GM21390 (cell line): ENCODE data around the gene RAB5B.
A peak's percentile ranks its signal among the peaks of the same experiment; 100 is the strongest.
"Not testable (repeated sequence)": the region's sequence is repeated elsewhere in the genome, so short reads cannot be mapped to it uniquely, and the experiment has no call there.

Experiments used
- ATAC-seq: cut with Tn5 transposase; IDR thresholded peaks from one replicate; pipeline ENCODE4 v1.9.1; 2021; ENCODE audit not compliant: unreplicated experiment

RAB5B gene

DNA sequence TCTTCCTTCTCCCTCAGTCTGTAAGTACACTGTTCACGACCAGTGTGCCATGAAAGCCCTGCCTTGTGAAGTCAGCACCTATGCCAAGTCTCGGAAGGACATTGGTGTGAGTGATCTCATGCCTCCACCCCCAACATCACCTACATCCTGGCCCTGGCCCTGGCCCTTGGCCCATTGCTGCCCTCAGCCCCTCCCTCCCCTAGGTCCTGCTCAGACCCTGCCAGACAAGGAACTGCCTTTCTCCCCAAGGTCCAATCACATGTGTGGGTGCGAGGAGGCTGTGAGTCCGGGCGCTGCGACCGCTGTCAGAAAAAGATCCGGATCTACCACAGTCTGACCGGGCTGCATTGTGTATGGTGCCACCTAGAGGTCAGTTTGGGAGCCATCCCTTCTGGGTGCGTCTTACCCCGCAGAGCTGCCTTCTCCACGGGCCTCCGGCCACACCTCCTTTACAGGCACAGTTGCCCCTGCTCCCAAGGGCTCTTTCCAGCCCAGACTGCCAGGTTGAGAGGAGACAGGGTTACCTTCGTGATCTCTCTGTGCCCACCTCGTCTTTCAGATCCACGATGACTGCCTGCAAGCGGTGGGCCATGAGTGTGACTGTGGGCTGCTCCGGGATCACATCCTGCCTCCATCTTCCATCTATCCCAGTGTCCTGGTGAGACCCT is 33.7 kb upstream of the RAB5B start:
- peak; percentile 95 for ATAC-seq

DNA sequence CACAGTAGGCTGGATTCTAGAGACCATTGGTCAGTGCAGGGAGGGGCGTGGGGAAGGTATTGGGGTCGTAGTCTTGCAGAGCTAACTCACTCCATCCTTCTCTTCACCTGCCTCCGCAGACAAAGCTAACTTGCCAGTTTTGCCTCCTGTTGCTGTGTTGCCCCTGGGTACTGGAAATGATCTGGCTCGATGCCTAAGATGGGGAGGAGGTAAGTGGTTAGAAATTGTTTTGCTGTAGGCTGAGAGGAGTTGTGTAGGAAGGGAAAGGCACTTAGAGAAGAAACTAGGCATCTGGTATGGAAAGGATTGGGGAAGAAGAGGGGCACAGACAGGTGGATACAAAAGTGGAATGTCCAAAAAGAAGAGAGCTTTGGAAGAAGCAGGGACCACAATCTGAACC is 31.8 kb upstream of the RAB5B start:
- ATAC-seq, result no peak

DNA sequence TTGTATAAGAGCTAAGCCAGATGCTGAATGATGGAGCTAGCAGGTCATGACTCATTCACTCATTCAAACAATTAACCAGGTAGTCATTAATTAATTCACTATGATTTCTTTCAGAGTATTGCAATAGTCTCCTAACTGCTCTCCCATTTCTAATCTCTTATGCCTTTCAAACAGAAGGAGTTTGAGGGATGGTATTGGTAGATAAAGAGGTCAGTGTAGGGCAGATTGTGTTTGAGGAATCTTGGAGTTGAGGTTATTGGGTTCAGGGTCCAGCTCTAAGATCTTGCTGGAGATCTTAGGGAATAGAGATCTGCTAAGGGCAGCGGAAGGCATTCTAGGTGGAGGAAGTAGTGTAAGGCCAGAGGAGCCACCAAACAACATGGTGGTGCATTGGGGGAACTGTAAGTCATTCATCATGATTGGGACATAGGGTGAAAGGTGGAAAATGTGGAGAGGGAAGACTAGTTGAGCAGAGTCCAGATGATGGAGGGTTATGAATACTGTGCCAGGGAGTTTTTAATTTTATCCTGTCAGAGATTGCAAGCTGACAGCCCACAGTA is 31.2 kb upstream of the RAB5B start:
- no peak for ATAC-seq

DNA sequence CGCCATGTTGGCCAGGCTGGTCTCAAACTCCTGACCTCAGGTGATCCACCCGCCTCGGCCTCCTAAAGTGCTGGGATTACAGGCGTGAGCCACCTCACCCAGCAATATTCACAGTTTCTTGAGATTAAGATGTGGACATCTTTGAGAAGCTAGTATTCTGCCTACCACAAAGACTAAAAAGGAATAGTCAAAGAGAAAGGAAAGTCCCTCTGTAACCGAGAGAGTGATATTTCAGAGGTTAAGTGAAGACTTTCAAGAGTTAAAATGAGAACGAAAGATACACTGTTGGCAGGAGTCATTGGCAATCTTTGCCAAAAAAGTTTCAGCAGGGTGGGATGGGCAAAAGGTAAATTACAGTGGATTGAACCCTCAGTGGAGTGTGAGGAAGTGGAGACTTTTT is 27.3 kb upstream of the RAB5B start:
- no peak for ATAC-seq

DNA sequence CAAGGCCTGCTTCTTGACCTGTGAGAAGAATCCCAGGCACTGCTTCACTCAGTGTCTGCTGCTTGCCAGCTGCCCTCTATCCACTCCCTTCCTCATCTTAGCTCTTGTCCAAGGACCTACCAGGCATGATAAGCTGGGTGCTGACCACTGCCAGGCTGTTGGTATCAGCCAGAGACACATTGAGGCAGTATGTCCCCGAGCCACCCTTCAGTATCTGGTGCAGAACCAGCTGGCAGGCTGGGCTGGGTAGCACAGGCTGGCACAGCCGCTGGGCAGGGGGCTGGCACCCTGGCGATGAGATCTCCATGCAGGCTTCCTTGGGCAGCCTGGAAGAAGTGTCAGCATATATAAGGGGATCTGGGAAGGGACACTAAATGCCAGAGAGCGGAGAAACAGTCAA is 18.5 kb upstream of the RAB5B start:
- no peak for ATAC-seq

DNA sequence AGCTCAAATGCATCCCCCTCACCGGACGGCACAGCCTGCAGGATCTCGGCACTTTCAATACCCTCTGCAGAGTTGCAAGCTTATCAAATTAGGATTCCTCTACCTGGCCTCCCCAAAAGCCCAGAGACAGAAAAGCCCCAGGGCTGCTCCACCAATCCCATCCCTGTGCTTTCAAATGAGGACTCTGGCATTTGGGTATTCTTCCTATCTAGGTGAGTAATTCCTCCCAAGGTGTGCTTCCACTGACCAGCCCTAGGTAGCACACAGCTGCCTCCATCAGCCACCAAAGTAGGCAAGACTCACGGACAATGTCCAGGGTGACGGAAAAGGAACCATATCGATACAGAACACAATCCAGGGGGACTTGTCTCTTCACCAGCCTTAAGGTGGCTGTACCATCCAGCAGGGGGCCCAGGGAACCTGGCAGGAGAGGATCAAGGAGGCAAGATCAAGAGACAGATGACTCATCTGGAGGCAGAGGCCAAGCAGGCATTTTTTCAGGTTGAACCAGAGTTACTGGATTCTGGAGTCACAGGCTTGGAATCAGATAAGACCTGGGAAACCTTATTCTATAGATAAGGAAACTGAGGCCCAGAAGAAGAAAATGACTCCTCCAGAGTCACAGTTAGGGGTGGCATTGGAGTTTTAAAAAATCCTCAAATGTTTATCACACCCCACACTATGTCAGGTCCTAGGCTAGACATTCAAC is 17.9 kb upstream of the RAB5B start:
- no peak for ATAC-seq

DNA sequence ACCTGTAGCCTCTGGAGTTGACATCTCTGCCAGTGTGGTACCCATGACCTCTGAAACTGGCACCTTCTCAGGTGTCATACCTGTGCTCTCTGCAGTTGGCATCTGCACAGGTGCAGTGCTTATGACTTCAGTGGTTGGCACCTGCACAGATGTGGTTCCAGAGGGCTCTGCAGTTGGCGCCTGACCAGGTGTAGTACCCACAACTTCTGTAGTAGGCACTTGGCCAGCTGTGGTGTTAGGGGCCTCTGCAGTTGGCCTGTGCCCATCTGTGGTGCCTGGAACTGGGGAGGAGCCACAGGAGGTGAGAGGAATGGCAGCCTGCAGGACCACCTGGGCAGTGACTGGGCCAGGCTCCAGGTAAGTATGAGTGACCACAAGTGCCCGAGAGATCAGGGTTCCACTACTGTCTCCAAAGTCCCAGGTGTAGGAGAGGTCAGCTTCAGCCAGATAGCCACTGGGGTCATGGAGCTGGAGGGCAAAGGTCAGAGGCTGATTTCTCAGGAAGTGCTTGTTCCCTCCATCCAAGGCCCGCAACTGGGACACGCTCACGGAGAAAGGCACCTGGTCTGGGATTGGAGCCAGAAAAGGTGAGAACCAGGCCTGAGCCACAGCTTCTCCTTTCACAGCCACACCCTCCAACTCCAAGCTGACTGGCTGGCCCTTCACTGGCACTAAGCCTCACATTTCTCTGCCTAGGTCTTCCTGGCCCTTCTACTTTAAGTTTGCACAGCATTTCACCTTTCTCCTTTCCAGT is 16.6 kb upstream of the RAB5B start:
- no peak for ATAC-seq

DNA sequence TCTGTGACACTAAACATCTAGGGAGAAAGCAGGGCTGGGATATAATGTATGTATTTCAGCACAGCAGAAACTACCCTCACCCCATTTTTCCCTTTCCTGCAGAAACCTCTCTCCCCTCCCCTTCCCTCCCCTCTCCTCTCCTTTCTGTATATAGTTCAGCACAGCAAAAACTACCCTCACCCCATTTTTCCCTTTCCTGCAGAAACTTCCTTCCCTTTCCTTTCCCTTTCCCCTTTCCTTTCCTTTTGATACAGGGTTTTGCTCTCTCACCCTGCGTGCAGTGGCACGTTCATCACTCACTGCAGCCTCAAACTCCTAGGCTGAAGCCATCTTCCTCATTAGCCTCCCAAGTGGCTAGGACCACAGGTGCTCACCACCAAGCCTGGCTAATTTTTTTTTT is 10.1 kb upstream of the RAB5B start:
- no peak for ATAC-seq

DNA sequence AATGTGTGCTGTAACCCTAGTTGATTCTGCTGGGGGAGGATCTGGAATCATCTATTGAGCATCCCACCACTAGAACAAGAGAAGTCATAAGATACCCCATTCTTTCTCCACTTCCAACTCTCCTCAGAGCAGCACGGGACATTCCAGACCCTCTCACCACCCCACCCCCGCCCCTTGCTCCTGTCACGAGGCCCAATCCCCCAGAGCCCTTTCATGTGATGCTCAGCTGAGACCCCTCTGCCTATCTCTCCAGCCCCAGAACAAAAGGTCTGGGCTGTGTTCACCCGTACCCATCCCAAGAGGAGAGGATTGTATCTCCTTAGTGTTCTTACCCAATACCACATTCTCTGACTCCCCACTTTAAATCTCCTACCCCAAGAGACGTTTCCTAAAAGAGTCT is 8.6 kb upstream of the RAB5B start:
- no peak for ATAC-seq

DNA sequence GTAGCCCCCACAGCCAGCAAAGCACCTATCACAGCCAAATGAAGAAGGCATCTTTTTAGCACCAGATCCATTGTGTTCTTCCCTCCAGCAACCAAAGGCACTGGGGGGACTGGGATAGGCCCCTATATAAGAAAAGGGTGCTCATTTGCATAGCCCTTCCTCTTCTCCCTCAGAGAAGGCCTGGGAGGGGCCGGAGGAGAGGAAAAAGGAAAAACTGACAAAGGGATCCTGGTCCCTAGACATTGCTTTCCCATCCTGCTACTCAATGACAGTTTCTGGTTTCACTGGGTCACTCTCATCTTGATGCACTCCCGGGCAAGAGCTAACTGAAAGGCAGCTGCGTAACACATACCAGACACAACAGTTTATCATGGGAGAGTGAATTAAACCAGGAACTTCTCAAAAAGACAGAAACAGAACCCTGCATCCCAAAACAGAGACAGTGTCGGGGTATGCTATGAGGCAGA is 7.9 kb upstream of the RAB5B start, which contains the start of gene PMEL:
Gene PMEL (minus strand): TSS at position 102 of the 467 bp plus-strand sequence. CDS start 31 bp downstream, at position 71.
- ATAC-seq, result peak; percentile 19

DNA sequence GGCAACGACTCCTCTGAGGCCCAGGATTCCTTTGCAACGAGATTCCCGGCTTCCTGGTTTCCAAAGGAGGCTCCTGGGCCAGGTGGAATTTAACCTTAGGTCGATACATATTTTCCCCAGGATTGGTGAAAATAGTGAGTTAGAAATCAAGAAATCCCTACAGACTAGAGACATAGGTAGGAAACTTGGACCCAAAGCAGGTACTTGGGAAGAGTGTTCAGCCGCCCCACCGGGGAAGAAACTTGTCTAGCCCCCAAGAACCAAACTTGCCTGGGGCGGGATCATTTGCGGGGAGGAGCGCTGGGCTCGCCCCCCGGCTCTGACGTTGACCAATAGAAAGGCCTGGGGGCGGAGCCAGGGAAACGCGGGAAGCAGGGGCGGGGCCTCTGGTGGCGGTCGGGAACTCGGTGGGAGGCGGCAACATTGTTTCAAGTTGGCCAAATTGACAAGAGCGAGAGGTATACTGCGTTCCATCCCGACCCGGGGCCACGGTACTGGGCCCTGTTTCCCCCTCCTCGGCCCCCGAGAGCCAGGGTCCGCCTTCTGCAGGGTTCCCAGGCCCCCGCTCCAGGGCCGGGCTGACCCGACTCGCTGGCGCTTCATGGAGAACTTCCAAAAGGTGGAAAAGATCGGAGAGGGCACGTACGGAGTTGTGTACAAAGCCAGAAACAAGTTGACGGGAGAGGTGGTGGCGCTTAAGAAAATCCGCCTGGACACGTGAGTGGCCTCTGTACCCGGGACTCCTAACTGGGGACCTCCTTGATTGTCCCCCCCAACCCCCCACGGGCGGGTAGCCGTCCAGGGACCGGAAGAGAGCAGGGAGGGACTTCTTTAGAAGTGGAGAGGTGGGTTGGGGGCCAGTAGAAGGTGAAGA is 7.2 kb upstream of the RAB5B start, which contains the start of gene CDK2:
Gene CDK2 (plus strand): TSS at position 423 of the 874 bp plus-strand sequence. CDS start 179 bp downstream, at position 602.
- peak; percentile 91 for ATAC-seq

DNA sequence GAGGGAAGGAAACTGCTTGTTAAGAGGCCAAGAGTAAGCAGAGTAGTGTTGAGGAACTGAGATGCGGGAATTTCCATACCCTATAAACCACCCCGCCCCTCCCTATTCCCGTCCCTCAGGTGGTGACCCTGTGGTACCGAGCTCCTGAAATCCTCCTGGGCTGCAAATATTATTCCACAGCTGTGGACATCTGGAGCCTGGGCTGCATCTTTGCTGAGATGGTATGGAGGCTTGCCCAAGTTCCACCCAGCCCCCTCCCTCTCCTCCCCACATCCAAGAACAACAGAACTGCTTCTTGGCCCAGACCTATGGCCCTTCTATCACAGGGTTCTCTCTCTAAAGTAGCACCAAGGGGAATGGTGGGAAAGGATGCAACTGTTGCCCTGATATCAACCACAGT is 4.5 kb upstream of the RAB5B start:
- ATAC-seq, result no peak

DNA sequence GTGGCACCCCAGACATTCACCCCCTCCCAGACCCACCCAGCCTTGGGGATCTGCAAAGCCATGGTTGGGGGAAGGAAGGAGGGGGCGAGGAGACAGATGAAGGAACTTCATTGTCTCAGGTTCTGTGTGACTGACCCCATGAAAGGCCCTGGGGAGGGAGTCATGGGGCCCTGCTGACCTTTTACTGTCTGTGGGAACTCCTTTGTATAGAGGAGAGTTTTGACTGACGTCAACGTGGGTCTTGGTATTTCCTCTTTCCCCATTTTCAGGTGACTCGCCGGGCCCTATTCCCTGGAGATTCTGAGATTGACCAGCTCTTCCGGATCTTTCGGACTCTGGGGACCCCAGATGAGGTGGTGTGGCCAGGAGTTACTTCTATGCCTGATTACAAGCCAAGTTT is 3.1 kb upstream of the RAB5B start:
- ATAC-seq, result no peak

DNA sequence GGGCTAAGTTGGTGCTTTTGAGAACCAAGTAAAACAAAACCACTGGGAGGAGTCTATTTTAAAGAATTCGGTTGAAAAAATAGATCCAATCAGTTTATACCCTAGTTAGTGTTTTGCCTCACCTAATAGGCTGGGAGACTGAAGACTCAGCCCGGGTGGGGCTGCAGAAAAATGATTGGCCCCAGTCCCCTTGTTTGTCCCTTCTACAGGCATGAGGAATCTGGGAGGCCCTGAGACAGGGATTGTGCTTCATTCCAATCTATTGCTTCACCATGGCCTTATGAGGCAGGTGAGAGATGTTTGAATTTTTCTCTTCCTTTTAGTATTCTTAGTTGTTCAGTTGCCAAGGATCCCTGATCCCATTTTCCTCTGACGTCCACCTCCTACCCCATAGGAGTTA is 1.8 kb upstream of the RAB5B start:
- no peak for ATAC-seq

DNA sequence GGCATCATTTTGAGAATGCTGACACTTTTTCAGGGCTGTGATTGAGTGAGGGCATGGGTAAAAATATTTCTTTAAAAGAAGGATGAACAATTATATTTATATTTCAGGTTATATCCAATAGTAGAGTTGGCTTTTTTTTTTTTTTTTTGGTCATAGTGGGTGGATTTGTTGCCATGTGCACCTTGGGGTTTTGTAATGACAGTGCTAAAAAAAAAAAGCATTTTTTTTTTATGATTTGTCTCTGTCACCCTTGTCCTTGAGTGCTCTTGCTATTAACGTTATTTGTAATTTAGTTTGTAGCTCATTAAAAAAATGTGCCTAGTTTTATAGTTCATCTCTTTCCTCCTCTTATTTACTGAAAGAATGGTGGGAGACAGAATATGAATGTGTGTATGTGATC is 1.4 kb upstream of the RAB5B start:
- ATAC-seq, result no peak

DNA sequence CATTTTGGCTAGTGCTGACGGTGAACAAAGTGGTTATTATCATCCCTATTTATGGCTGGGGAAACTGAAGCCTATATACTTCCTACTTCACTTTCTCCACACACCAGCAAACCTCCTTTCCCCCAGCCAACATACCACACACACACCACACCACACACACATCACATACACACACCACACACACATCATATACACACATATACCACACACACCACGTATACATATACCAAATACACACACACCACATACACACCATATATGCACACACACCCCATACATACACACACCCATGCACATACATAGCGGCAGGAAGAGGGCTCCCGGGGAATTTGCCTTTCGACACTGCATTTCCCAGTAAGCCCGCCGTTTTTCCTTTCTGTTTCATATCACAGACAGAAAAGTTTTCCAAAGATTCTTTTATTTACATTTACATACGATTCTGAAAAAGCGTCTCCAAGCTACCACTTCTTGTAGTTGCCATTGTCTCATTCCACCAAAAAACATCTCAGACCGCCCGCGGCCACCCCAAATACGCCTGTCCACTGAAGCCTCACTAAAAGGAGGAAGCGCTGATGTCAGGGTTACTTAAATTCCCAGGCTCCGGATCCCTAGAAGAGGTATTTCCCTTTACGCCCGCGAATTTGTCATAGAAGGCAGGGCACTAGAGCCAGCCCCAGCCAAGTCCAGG is 823 bp upstream of the RAB5B start:
- no peak for ATAC-seq

DNA sequence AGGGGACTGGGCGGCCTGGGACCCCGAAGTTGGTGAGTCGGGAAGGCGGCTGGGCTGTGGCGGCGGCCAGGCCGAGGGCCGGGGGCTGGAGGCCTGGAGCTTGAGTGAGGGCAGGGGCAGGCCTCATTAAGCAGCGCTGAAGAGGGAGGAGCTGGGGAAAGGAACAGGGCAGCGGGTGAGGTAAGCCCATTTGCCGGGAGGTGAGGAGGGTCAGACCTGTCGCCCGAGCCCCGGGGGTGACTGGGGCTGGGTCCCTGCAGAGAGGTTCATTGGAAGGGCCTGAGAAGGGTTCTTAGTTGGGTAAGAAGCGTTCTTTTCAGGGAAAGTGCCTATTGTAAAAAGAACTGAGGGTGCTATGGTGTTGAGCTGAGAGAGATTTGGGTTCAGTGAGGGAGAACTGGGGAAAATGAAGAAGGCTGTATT is 441 bp downstream of the RAB5B start:
- ATAC-seq, result peak; percentile 13

DNA sequence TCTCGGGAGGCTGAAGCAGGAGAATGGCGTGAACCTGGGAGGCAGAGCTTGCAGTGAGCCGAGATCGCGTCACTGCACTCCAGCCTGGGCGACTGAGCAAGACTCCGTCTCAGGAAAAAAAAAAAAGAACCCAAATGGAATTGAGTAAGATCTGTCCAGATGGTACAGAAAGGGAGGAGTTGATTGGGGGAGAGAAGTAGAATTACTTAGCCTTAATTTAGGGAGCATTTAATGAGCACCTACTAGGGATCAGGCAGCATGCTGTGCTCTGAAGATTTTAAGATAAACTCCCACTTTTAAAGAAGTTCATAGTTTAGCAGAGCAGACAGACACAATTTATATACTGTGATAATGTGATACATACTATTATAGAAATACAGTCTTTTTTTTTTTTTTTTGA is 4.5 kb downstream of the RAB5B start:
- ATAC-seq, result no peak

DNA sequence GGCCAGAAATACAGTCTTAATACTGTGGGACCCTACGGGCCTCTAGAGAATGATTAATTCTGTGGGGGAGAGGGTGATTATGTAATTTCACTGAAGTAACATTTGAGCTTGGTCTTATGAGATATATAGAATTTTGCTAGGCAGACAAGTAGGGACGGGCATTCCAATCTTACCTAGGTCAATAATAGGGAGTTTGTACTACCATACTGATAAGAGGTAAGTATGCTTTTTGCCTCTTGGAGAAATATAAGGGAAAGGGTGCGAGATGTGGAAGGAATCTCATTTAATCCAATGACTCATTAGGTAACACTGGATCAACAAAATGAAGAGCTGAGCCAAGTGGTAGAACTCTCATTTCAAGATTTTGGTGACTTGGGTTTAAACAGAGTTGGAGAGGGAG is 5.2 kb downstream of the RAB5B start:
- ATAC-seq, result no peak

DNA sequence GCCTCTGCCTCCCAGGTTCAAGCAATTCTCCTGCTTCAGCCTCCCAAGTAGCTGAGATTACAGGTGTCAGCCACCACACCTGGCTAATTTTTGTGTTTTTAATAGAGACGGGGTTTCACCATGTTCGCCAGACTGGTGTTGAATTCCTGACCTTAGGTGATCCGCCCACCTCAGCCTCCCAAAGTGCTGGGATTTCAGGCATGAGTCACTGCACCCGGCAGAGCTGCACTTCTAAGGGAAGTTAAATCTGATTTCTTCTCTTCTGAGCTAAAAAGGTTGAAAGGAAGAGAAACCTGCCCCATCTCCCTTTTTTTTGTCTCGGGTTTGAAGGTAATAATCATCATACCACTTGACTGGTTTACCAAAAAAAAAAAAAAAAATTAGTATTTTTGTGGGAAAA is 8.0 kb downstream of the RAB5B start:
- not testable (repeated sequence) for ATAC-seq
